T-helper 17 cell (primary cell): Measurements from ENCODE around the gene PTCRA. TPM values are rescaled to one million over a fixed set of nuclear protein-coding genes. Genes with fewer than 3 reads are reported as not detected.
A peak's percentile ranks its signal among the peaks of the same experiment; 100 is the strongest.
"Not testable (repeated sequence)": the region's sequence is repeated elsewhere in the genome, so short reads cannot be mapped to it uniquely, and the experiment has no call there.

Experiments used
- ATAC-seq: fragments of 150-1000 bp; cut with Tn5 transposase; 2 replicates; pipeline ENCODE4 v1.10.0; 2021; ENCODE audit warnings: mild to moderate bottlenecking, moderate library complexity
- DNase-seq, 3 donors: peaks; one replicate each; pipeline versions ENCODE4 v3.0.0 to v3.0.0-alpha.2; 2020 to 2021
- H3K9me3 ChIP-seq: one replicate; pipeline ENCODE4 v1.7.0; 2013; ENCODE audit warnings: low read length, mild to moderate bottlenecking; ENCODE audit not compliant: control insufficient read depth, poor library complexity, severe bottlenecking
- H3K27ac Mint-ChIP-seq: one replicate; pipeline ENCODE4 v1.8.0; 2022; ENCODE audit warnings: mild to moderate bottlenecking, moderate library complexity, mixed read lengths
- H3K27me3 Mint-ChIP-seq: one replicate; pipeline ENCODE4 v1.8.0; 2022; ENCODE audit warnings: mixed read lengths
- H3K36me3 Mint-ChIP-seq: one replicate; pipeline ENCODE4 v1.8.0; 2022; ENCODE audit warnings: low read depth, mixed read lengths
- H3K4me1 Mint-ChIP-seq: one replicate; pipeline ENCODE4 v1.8.0; 2022; ENCODE audit warnings: mild to moderate bottlenecking, mixed read lengths
- H3K4me3 Mint-ChIP-seq: one replicate; pipeline ENCODE4 v1.8.0; 2022; ENCODE audit warnings: mild to moderate bottlenecking, moderate library complexity, mixed read lengths
- total RNA-seq, 4 donors: library from RNA in 2 of 4; stranded (reverse) in 2 of 4; gene quantifications; one replicate each; pipeline ENCODE4 v1.2.3 and lab custom pipeline; 2022 to 2026

Gene PTCRA
- total RNA-seq, 2 donors from 2014 or later = 1.8 to 35.0 TPM

DNA sequence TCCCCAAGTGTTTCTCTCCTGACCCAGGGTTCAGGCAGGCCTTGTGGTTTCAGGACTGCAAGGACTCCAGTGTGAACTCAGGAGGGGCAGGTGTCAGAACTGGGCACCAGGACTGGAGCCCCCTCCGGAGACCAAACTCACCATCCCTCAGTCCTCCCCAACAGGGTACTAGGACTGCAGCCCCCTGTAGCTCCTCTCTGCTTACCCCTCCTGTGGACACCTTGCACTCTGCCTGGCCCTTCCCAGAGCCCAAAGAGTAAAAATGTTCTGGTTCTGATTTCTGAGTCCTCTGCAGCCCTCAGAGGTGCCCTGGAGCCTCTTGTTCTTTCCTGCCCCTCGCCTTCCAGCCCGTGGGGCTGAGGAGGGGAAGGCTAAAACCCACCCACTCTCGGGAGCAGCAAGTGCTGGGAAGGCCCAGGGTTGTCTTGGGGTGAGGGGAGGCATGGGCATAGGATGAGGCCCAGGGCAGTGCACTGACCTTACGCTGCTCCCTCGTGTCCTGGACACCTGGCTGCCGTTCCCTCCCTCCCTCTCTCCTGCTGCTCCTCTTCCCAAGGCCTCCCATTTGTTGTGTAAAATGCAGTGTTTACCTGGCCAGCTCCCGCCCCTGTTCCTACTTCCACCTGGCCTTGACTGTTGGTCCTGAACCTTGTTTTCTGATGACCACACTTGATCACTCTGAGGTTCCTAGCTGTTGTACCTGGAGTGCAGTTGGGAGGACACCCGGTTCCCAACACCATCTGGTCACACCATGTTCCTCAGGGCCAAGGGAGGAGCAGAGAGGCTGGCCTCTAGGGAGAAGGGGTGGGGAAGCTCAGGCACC lies 23.3 kb downstream of the PTCRA start:
- DNase-seq = no peak
- H3K27me3 Mint-ChIP-seq = no peaks in the 10 kb centered on the region
- peaks cover 9% of the 10 kb centered on the region for H3K4me1 Mint-ChIP-seq
- no peaks in the 10 kb centered on the region for H3K9me3 ChIP-seq
- H3K27ac Mint-ChIP-seq = no peak overlapping the region
- H3K4me3 Mint-ChIP-seq = no peak overlapping the region
- no peak for ATAC-seq
- H3K36me3 Mint-ChIP-seq = peaks cover 4% of the 10 kb centered on the region

DNA sequence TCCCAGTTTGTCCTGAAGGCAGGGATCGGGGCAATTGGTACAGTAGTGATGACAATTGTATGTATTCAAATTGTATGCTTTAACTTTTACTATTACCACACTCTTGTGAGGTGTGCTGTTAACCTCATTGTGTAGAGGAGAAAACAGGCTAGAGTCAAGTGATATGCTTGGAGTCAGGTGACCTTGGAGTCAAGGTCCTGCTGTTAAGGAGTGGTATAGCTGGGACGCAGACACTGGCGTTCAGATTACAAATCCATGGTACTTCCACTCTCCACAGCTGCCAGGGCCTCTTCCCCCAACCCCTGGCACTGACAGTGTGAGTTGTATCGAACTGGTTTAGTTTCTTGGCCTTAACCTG lies 23.9 kb downstream of the PTCRA start:
- ATAC-seq = no peak
- H3K4me1 Mint-ChIP-seq = peaks cover 7% of the 10 kb centered on the region
- peak overlapping the region; percentile 34 for H3K27ac Mint-ChIP-seq
- H3K9me3 ChIP-seq = no peaks in the 10 kb centered on the region
- peaks cover 4% of the 10 kb centered on the region for H3K36me3 Mint-ChIP-seq
- no peaks in the 10 kb centered on the region for H3K27me3 Mint-ChIP-seq
- H3K4me3 Mint-ChIP-seq = no peak overlapping the region
- DNase-seq = no peak

DNA sequence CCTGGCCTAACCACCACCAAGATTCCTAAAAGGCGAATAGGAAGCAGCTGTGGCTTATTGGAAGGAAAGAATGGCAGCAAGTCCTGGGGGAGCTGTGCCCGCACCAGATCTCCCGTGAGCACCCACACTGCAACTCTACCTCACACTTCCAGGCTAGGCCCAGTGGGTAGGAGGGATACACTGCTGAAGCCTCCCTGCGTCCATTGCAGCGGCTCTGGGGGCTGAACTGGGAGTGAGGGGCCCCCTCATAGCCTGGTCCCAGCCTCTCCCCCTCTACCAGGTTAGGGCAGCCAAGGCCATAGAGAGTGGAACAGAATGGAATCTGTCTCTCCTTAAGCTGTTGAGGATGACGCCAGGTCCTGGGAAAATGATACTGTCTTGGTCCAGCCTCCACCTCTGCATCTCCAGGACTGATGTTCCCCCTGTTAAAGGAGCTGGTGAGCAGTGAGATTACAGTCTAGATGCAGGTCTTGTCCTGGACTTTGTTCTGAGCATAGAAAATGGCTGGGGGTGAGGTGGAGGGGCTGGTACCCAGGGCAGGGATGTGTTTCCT lies 24.7 kb downstream of the PTCRA start:
- H3K36me3 Mint-ChIP-seq = peaks cover 4% of the 10 kb centered on the region
- no peaks in the 10 kb centered on the region for H3K27me3 Mint-ChIP-seq
- DNase-seq (no peak), ATAC-seq (no peak)
- no peak overlapping the region for H3K4me3 Mint-ChIP-seq
- H3K27ac Mint-ChIP-seq = peak overlapping the region; percentile 34
- peaks cover 7% of the 10 kb centered on the region for H3K4me1 Mint-ChIP-seq
- no peaks in the 10 kb centered on the region for H3K9me3 ChIP-seq

DNA sequence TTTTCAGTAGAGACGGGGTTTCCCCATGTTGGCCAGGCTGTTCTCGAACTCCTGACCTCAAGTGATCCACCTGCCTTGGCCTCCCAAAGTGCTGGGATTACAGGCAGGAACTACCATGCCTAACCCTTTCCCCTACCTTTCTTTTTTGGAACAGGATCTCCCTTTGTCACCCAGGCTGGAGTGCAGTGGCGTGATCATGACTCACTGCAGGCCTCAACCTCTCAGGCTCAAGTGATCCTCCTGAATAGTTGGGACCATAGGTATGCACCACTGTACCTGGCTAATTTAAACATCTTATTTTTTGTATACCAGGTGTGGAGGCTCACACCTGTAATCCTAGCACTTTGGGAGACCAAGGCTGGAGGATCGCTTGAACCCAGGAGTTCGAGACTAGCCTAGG lies 25.5 kb downstream of the PTCRA start:
- not testable (repeated sequence) for H3K36me3 Mint-ChIP-seq, H3K27ac Mint-ChIP-seq, DNase-seq, H3K4me3 Mint-ChIP-seq, H3K27me3 Mint-ChIP-seq, H3K4me1 Mint-ChIP-seq, ATAC-seq, H3K9me3 ChIP-seq

DNA sequence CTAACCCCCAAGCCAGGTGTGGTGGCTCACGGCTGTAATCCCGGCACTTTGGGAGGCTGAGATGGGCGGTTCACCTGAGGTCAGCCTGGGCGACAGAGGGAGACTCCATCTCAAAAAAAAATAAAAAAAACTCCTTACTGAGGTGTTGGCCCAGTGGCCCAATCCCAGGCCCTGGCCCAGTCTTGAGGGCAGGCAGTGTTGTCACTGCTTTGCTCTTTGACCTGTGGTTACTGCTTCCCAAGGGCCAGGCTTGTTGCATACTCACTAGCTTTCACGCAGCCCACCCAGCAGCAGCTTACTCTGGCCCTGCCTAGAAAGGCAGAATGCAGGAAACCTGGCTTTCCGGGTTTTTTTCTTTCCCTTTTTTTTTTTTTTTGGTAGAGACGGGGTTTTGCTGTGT lies 26.6 kb downstream of the PTCRA start:
- peaks cover 4% of the 10 kb centered on the region for H3K36me3 Mint-ChIP-seq
- H3K9me3 ChIP-seq = no peaks in the 10 kb centered on the region
- no peak overlapping the region for H3K27ac Mint-ChIP-seq
- H3K4me1 Mint-ChIP-seq = peaks cover 3% of the 10 kb centered on the region
- ATAC-seq (no peak), DNase-seq (no peak)
- H3K4me3 Mint-ChIP-seq = no peak overlapping the region
- no peaks in the 10 kb centered on the region for H3K27me3 Mint-ChIP-seq

DNA sequence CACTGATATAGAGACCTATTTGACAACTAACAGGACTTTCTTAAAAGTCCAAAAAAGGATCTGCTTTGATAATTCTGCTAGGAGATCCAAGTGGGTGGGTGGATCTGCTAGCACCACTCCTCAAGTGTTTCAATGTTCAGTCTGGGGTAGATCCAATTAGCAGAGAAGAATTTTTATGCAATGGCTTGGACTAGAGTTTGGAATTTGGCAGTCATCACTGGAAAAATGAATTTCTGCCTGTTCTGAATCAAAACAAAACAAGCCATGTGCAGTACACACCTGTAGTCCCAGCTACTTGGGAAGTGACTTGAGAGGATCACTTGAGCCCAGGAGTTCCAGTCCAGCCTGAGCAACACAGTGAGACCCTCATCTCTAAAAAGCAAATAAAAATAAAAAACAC lies 32.1 kb downstream of the PTCRA start:
- Mint-ChIP-seq H3K27me3 (no peaks in the 10 kb centered on the region), H3K27ac (no peak overlapping the region)

DNA sequence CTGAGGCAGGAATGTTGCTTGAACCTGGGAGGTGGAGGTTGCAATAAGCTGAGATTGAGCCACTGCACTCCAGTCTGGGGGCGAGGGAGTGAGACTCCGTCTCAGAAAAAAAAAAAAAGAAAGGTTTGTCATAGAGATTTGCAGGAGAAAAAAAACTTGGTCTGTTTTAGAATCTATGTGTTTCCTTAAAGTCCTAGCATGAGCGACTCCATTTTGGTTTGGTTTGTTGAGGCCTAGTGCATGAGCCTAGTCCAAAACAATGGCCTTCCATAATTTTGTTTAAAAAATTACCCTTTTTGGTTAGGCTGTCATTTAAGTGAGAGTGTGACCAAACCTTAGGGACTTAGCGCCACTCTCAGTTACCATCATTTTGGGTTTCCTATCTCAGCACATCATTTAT lies 36.5 kb downstream of the PTCRA start:
- H3K9me3 ChIP-seq = no peaks in the 10 kb centered on the region
- no peak for ATAC-seq
- no peaks in the 10 kb centered on the region for H3K36me3 Mint-ChIP-seq
- no peaks in the 10 kb centered on the region for H3K4me1 Mint-ChIP-seq
- no peak overlapping the region for H3K4me3 Mint-ChIP-seq
- no peak overlapping the region for H3K27ac Mint-ChIP-seq
- no peaks in the 10 kb centered on the region for H3K27me3 Mint-ChIP-seq
- no peak for DNase-seq

More for the DNA sequence above, 32.1 kb downstream of the PTCRA start:
- Mint-ChIP-seq H3K4me1 (no peaks in the 10 kb centered on the region), H3K4me3 (no peak overlapping the region), H3K36me3 (no peaks in the 10 kb centered on the region)
- ATAC-seq = no peak
- no peaks in the 10 kb centered on the region for H3K9me3 ChIP-seq
- no peak for DNase-seq

DNA sequence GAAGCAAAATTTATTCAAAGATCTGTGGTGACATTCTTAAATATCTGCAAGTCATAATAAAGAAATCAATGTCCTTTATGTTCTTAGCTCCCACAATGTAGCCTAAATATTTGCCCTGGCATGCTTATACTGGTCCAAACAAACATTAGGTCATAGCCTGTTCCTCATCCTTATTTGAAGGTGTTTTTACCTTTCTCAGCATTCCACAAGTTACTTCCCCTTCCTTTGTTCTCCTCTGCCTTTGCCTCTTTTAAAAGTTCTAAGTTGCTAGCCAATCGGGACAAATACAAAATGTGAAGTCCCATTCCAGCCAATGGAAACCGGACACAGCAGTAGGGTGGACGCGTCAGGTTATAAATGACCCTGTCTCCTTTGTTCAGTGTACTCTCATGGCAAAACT lies 38.6 kb downstream of the PTCRA start:
- not testable (repeated sequence) for DNase-seq, H3K4me1 Mint-ChIP-seq, H3K27ac Mint-ChIP-seq, H3K4me3 Mint-ChIP-seq, H3K27me3 Mint-ChIP-seq, H3K36me3 Mint-ChIP-seq, H3K9me3 ChIP-seq, ATAC-seq

DNA sequence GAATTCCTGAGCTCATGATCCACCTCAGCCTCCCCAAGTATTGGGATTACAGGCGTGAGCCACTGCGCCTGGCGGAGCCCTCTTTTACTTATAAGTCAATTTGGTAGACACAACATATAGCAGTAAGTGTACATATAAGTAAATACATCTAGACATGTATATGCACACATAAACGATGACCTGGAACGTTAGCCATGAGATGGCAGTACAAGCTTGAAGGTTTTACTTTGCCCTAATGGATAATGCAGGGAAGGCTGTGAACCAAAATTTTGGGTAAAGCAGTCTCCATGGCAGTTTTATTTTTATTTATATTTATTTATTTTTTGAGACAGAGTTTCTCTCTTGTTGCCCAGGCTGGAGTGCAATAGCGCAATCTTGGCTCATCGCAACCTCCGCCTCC lies 42.3 kb downstream of the PTCRA start:
- no peak overlapping the region for H3K27ac Mint-ChIP-seq
- H3K4me1 Mint-ChIP-seq = peaks cover 14% of the 10 kb centered on the region
- ATAC-seq (no peak), DNase-seq (no peak)
- H3K9me3 ChIP-seq = no peaks in the 10 kb centered on the region
- peaks cover 2% of the 10 kb centered on the region for H3K36me3 Mint-ChIP-seq
- H3K4me3 Mint-ChIP-seq = no peak overlapping the region
- no peaks in the 10 kb centered on the region for H3K27me3 Mint-ChIP-seq

DNA sequence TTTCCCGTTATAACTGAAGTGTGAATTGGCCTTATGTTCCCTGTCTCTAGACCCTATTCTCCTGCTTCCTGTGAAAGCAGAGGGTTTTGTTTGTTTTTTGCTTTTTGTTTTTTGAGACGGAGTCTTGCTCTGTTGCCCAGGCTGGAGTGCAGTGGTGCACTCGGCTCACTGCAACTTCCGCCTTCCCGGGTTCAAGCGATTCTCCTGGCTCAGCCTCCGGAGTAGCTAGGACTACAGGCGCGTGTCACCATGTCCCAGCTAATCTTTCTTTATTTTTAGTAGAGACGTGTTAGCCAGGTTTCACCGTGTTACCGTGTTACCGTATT lies 44.0 kb downstream of the PTCRA start:
- Mint-ChIP-seq H3K27me3 (no peaks in the 10 kb centered on the region), H3K36me3 (peaks cover 2% of the 10 kb centered on the region), H3K27ac (no peak overlapping the region), H3K4me1 (peaks cover 14% of the 10 kb centered on the region), H3K4me3 (peak overlapping the region; percentile 86)
- no peaks in the 10 kb centered on the region for H3K9me3 ChIP-seq
- ATAC-seq = peak; percentile 2
- no peak for DNase-seq

DNA sequence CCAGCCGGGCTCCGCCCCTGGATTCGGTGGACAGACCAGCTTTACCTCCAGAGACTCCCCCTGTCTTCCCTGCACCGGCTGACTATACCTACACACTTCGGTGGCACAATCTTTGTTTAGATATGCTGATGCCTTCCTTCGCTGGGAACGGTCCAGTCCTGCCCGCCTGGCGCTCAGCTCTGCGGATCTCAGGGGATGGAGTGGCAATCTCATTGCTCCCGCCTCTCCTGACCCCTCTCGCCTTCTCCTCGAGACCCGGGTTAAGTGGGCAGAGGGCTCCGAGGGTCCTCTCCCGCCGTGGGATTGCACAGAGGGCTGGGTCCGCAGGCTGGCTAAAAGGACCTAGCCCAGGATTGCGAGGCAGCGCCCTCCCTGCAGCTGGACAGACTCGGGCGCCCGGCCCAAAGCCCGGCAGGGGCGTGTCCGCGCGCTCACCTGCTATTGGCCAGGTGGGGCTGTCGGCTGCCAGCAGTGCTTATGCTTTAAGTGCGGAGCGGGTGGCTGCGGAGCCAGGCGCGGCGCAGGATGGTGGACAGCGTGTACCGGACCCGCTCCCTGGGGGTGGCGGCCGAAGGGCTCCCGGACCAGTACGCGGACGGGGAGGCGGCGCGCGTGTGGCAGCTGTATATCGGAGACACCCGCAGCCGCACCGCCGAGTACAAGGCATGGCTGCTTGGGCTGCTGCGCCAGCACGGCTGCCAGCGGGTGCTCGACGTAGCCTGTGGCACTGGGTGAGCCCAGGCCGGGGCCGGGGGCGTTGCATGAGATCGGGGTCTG lies 44.6 kb downstream of the PTCRA start, which contains the start of gene GNMT:
GNMT (plus strand) TSS at position 512 of the 777 bp plus-strand sequence; CDS start at position 526, 14 bp downstream.
- ATAC-seq = peak; percentile 84
- H3K4me3 Mint-ChIP-seq = peak within 1 kb of the TSS; percentile 86
- peak; percentile 15 to 20 (median 19) for DNase-seq
- H3K9me3 ChIP-seq = no peaks in the 10 kb centered on the region
- peaks cover 2% of the 10 kb centered on the region for H3K36me3 Mint-ChIP-seq
- H3K27me3 Mint-ChIP-seq = no peaks in the 10 kb centered on the region
- H3K27ac Mint-ChIP-seq = no peak within 1 kb of the TSS
- H3K4me1 Mint-ChIP-seq = peaks cover 14% of the 10 kb centered on the region

DNA sequence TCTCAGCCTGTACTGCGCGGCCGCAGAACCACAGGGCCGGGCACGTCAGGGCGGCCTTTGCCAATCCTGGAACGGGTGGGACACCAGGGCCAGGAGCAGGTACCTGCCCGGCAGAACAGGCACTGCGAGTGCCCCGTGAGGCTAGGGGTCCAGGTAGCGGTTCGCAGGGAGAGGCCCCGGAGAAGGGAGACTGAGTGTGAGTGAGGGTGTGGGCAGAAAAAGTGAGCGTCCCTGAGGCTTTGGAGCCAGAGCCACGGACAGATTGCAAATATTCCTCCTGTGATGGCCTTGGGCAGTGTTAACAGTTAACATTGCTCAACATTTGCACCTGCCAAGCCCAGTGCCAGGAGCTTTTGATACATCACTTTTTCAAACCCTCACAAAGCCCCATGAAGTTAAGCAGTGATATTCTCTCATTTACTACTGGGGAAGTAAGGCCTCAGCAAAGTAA lies 45.2 kb downstream of the PTCRA start:
- H3K27ac Mint-ChIP-seq = no peak overlapping the region
- H3K36me3 Mint-ChIP-seq = peaks cover 2% of the 10 kb centered on the region
- no peak for ATAC-seq
- H3K4me3 Mint-ChIP-seq = peak overlapping the region; percentile 86
- no peaks in the 10 kb centered on the region for H3K27me3 Mint-ChIP-seq
- peaks cover 17% of the 10 kb centered on the region for H3K4me1 Mint-ChIP-seq
- H3K9me3 ChIP-seq = no peaks in the 10 kb centered on the region
- no peak for DNase-seq

DNA sequence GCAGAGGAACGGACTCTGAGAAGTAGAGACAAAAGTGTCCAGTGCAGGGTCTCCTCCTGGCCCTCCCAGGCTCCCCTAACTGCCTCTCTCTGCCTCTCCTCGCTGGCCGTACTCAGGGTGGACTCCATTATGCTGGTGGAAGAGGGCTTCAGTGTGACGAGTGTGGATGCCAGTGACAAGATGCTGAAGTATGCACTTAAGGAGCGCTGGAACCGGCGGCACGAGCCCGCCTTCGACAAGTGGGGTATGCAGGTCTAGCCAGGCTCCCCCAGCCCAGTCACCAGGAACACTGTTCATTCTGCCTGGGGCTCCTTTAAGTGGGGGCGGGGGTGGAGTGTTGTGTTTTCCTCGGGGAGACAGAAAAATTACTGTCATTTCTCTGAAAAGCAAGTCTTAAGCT lies 46.2 kb downstream of the PTCRA start:
- ATAC-seq (no peak), DNase-seq (no peak)
- no peaks in the 10 kb centered on the region for H3K9me3 ChIP-seq
- H3K27ac Mint-ChIP-seq = no peak overlapping the region
- peaks cover 17% of the 10 kb centered on the region for H3K4me1 Mint-ChIP-seq
- H3K27me3 Mint-ChIP-seq = no peaks in the 10 kb centered on the region
- peak overlapping the region; percentile 31 for H3K4me3 Mint-ChIP-seq
- peaks cover 2% of the 10 kb centered on the region for H3K36me3 Mint-ChIP-seq
